Measurements from ENCODE around the gene TANC2. TPM values are rescaled to one million over a fixed set of nuclear protein-coding genes. Genes with fewer than 3 reads are reported as not detected.

Gene TANC2
- total RNA-seq, 2 experiments from 2014 or later: 4.2 to 5.8 TPM

Small RNA genes within 50 kb of the gene (microRNA-seq; reads per million reads assigned to microRNA genes)
- not detected for gene MIR633 (ENCODE audit: borderline microRNAs expressed, borderline number of aligned reads, borderline replicate concordance)

Other genes starting within 250 kb of the TANC2 start
- gene MARCHF10, start 157.9 kb upstream of the TANC2 start, total RNA-seq: not detected